Activated CD4-positive, alpha-beta T cell treated with anti-CD3 and anti-CD28 coated beads for 48 hours (primary cell): ENCODE results near the gene IRF8.
"Not testable (repeated sequence)": the region's sequence is repeated elsewhere in the genome, so short reads cannot be mapped to it uniquely, and the experiment has no call there.

Experiments used
- DNase-seq: peaks from one replicate; pipeline ENCODE4 v3.0.0-alpha.2; 2020

Gene IRF8

GRCh38 chr16:85897382-85897781, 1.6 kb upstream of the IRF8 start:
- no peak for DNase-seq

- no peak for DNase-seq
Measured at GRCh38 chr16:85899444-85899843, 482 bp downstream of the IRF8 start.

GRCh38 chr16:85900027-85900792, 1.2 kb downstream of the IRF8 start:
- no peak for DNase-seq

GRCh38 chr16:85901110-85901509, 2.1 kb downstream of the IRF8 start:
- DNase-seq: no peak

- no peak for DNase-seq
Measured at GRCh38 chr16:85901773-85902365, 2.9 kb downstream of the IRF8 start.

GRCh38 chr16:85902366-85903155, 3.6 kb downstream of the IRF8 start:
- peak; percentile 69 for DNase-seq

DNA sequence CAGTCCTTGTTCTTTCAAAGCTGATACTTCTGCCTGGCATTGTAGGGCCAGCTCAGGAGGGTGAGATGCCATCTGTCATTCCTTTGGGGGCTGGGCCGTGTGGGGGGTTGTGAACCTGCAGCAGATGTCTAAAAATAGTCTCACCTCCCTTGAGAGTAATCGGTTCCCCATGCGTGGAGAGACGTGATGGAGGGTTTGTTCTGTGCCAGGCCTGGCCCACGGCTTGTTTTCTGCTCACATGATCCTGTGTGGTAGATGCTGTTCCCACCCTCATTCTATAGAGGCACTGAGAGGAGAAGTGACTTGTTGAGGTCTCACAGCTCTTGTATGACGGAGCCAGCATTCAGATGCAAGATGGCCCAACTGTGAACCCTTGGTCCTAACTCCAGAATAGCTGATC, 4.6 kb downstream of the IRF8 start:
- no peak for DNase-seq

GRCh38 chr16:85905110-85906095, 6.4 kb downstream of the IRF8 start:
- DNase-seq: no peak

DNA sequence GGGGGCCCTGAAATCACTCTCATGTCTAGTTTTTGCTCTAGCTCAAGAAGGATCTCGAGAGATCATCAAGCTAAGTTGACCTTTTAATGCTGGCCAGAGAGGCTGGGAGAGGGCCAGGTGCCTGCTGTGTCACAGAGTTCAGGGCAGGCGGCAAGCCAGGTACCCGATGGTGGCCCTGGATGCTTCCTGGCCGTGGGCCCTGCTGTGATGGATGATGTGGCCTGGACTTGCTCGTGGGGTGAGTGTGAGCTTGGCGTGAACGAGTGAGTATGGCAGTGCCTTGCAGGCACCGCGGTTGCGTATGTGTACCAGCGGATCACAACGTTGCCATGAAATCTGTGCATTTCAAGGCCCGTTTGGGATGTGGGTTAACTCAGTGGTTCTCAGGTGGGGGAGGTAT, 7.4 kb downstream of the IRF8 start:
- no peak for DNase-seq

DNA sequence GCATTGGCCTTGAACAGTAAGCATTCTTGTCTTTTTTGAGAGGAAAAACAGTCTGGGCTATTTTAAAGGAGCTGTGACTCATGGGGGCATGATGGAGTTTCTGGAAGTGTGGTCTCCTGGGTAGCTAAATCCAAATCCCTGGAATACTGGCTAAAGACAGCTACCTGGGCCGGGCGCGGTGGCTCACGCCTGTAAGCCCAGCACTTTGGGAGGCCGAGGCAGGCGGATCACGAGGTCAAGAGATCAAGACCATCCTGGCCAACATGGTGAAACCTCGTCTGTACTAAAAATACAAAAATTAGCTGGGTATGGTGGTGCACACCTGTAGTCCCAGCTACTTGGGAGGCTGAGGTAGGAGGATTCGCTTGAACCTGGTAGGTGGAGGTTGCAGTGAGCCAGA, 8.3 kb downstream of the IRF8 start:
- not testable (repeated sequence) for DNase-seq

- DNase-seq: no peak
Measured at GRCh38 chr16:85908444-85908843, 9.5 kb downstream of the IRF8 start.

- no peak for DNase-seq
Measured at GRCh38 chr16:85908889-85909589, 10.1 kb downstream of the IRF8 start.

DNA sequence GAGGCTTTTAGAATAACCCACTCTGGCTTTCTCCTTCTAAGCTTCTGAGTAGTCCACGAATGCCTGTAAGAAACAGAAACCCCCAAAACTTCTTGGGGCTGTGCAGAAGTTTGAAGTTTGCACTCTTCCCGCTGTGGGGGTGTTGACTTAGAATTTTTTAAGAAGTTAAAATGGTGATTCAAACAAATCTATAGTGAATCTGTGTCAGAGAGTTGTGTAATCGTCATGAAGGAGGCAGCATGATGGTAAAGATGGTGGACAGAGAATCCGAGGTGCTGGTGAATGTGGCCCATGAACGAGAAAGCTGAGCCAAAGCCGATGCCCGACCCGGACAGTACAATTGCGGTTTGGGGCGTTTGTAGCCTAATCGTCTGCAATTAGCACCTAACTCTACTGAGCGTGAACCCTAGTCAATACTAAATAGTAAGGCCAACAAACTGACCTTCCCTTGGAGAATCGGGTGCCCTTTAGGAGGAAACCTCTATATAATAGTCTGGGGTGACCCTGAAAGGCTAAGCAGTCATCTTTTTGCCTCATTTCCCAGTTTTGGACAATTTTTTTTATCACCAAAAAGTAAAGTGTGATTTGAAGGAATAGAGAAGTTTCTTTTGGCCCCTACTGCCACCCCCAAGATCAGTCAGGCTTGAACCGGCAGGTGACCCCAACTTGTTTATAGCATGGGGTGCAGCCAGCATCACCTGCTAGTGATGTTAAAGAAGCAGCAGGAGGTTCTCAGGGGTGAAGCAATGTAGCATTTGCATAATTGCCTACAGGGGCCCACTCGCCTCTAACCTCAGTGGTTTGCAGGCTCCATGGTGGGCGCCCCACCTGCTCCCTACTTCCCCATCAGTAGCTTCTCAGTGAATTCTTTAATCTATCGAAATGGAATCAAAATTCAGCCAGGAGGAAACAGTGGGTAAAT, 11.2 kb downstream of the IRF8 start:
- DNase-seq: no peak

DNA sequence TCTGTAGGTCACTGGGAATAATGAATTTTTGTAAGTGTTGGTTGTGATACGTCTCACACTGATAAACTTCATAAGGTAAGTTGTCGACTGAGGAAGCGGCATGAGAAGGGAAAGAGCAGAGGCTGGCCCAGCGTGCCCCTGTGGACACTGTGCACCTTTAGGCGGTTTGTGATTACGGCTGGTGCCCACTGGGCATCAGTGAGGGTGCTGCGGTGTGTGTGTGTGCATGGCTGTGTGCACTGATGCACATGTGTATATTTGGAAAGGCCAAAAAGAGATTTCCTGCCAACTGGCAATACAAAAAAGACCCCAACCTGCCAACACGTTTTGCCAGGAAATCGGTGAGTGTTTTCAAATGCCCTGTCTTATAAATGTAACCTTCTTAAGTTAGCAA, 11.9 kb downstream of the IRF8 start:
- no peak for DNase-seq

- no peak for DNase-seq
Measured at GRCh38 chr16:85911251-85911930, 12.4 kb downstream of the IRF8 start.

DNA sequence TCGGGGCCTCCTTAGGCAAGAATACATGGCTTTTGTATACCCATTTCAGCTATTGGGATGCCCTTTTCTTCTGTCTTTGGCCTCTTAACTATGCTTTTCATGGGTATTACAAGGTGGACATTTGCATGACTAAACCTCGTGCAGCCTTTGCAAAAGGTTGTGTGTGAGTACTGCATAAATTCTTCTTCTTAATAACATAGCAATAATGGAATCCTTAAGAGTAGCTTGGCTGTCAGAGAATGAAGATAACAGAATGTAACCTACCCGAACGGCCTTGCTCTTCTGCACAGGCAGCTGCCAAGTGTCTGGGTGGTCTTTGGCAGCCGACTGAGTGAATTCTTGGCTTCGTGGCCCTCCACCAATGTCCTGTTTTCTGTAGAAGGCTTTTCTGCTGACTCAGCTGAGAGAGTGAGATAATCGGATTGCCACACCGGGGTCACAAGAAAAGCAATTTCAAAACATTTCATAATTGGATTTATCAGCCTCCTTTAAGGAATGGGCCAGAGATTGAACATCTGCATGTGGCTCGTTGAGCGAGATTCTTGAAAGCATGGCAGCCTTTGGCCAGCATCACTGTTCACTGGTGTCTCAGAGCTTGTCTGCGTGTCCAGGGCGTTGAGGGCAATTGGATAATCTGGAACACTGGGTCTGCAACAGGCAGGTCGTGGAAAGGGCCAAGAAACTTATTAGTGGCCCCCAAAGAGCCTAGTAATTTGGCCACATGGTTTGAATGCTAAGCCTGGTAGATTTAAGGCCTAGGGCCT, 13.4 kb downstream of the IRF8 start:
- DNase-seq: no peak

DNA sequence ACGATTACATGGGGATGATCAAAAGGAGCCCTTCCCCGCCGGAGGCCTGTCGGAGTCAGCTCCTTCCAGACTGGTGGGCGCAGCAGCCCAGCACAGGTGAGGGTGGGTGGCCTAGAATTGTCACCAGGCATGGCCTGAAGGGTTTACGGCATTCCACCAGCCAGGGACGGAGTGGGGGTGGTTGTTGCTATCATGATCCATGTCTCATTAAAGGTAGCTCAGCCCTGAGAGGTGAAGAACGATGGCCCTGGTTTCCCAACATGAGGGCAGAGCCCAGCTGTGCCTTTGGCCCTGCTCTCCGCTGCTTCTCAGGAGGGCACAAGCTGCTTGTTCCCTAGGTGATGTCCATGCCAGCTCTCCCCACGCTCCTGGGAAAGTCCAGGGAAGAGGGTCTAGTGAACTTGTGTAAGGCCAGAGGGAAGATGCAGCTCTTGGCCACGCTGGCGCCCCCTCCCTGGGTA, 14.2 kb downstream of the IRF8 start:
- no peak for DNase-seq

- DNase-seq: no peak
Measured at GRCh38 chr16:85913688-85914422, 14.9 kb downstream of the IRF8 start.

DNA sequence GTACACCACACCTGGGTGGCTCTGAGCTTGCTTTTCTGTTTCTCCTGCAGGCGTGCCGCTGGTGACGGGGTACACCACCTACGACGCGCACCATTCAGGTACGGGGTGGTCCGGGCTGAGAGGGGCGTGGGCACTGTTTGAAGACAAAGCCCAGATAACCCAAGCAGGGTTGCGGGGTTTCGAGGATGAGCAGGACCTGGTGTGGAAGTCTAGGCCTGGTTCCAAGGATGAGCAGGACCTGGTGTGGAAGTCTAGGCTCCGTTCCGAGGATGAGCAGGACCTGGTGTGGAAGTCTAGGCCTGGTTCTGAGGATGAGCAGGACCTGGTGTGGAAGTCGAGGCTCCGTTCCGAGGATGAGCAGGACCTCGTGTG, 15.4 kb downstream of the IRF8 start:
- DNase-seq: no peak
